BLaER1 treated with 17β-estradiol and CSF1 and Interleukin-3, amounts not matched to agents 10 nM and 100 nM (cell line): ENCODE results near the gene DIAPH2.

ENCODE experiments used
- H3K27ac ChIP-seq, 11 experiments: shearing (Covaris generic); formaldehyde crosslinking; 2 replicates each; pipeline ENCODE4 v1.8.1; 2022
- H3K27me3 ChIP-seq, 11 experiments: shearing (Covaris generic); formaldehyde crosslinking; 2 replicates each; pipeline ENCODE4 v1.8.1; 2022
- H3K36me3 ChIP-seq, 11 experiments: shearing (Covaris generic); formaldehyde crosslinking; 2 replicates each; pipeline ENCODE4 v1.8.1; 2022
- H3K4me1 ChIP-seq, 10 experiments: shearing (Covaris generic); formaldehyde crosslinking; 2 replicates each; pipeline ENCODE4 v1.8.1; 2022
- H3K4me2 ChIP-seq, 11 experiments: shearing (Covaris generic); formaldehyde crosslinking; 2 replicates each; pipeline ENCODE4 v1.8.1; 2022
- H3K4me3 ChIP-seq, 10 experiments: shearing (Covaris generic); formaldehyde crosslinking; 2 replicates each; pipeline ENCODE4 v1.8.1; 2022
- H3K9ac ChIP-seq, 11 experiments: shearing (Covaris generic); formaldehyde crosslinking; 2 replicates each; pipeline ENCODE4 v1.8.1; 2022
- H3K9me3 ChIP-seq, 11 experiments: shearing (Covaris generic); formaldehyde crosslinking; replicated peaks in 1 of 11; 2 replicates each; pipeline ENCODE4 v1.8.1; 2022
- H4K20me1 ChIP-seq, 11 experiments: shearing (Covaris generic); formaldehyde crosslinking; 2 replicates each; pipeline ENCODE4 v1.8.1; 2022
- Cebpa-rat ChIP-seq, 11 experiments: shearing (Covaris generic); IDR thresholded peaks; 2 replicates each; pipeline ENCODE4 v1.8.1; 2022

DIAPH2 gene

GRCh38 chrX:96792047-96792446 lies 107.4 kb downstream of the DIAPH2 start:
- no peaks in the 10 kb centered on the region for H3K9me3 ChIP-seq
- H3K4me3 ChIP-seq: no peak overlapping the region
- no peak for TF ChIP-seq Cebpa-rat (IDR thresholded peaks at IDR 0.05)
- H3K27me3 ChIP-seq: peaks cover 77 to 100% (median 94%) of the 10 kb centered on the region in 11 experiments
- no peaks in the 10 kb centered on the region for H3K36me3 ChIP-seq
- H3K4me2 ChIP-seq: no peak overlapping the region
- peaks cover 0 to 32% (median 20%) of the 10 kb centered on the region in 11 experiments; a peak in 12 of 22 replicates for H4K20me1 ChIP-seq
- H3K9ac ChIP-seq: no peak overlapping the region
- H3K4me1 ChIP-seq: peaks cover 0 to 7% (median 0%) of the 10 kb centered on the region in 10 experiments; a peak in 2 of 20 replicates
- H3K27ac ChIP-seq: no peak overlapping the region

- Histone ChIP-seq H3K9me3 (no peaks in the 10 kb centered on the region), H3K36me3 (no peaks in the 10 kb centered on the region)
Observed at GRCh38 chrX:96798982-96799381, 114.3 kb downstream of the DIAPH2 start.

DNA sequence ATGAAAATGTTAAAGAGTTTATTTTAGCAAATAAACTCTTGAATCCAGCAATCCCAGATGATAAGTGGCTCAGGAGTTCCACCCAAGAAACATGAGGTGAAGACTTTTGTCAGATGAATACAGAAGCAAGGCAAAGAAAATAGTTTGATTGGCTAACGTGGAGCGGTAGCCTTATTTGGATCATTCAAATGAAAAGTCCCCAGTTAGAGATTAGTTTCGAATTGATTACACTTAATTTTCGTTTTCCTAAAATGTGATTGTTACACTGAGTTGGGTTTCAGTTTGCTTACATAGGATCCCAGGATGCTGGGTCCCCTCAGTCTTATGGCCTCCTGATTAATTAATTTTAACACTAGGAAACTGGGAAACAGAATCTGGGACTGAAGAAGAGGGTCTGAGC lies 122.7 kb downstream of the DIAPH2 start:
- no peaks in the 10 kb centered on the region for H3K4me1 ChIP-seq
- H3K4me3 ChIP-seq: no peak overlapping the region
- no peak overlapping the region for H3K27ac ChIP-seq
- no peak overlapping the region for H3K4me2 ChIP-seq
- no peak for TF ChIP-seq Cebpa-rat (IDR thresholded peaks at IDR 0.05)
- peaks cover 0 to 10% (median 4%) of the 10 kb centered on the region in 11 experiments; a peak in 8 of 22 replicates for H3K9me3 ChIP-seq
- H4K20me1 ChIP-seq: peaks cover 0 to 11% (median 0%) of the 10 kb centered on the region in 11 experiments; a peak in 7 of 22 replicates
- peaks cover 48 to 79% (median 60%) of the 10 kb centered on the region in 11 experiments for H3K27me3 ChIP-seq
- H3K9ac ChIP-seq: no peak overlapping the region
- H3K36me3 ChIP-seq: no peaks in the 10 kb centered on the region

More at GRCh38 chrX:96798982-96799381, 114.3 kb downstream of the DIAPH2 start:
- Histone ChIP-seq H3K9ac (no peak overlapping the region), H3K27me3 (peaks cover 74 to 96% (median 88%) of the 10 kb centered on the region in 11 experiments), H4K20me1 (peaks cover 3 to 33% (median 12%) of the 10 kb centered on the region in 11 experiments; a peak in 11 of 22 replicates), H3K4me2 (no peak overlapping the region), H3K4me1 (no peaks in the 10 kb centered on the region), H3K4me3 (no peak overlapping the region), H3K27ac (no peak overlapping the region)
- no peak for TF ChIP-seq Cebpa-rat (IDR thresholded peaks at IDR 0.05)

- H3K9me3 ChIP-seq: peaks cover 0 to 6% (median 0%) of the 10 kb centered on the region in 11 experiments; a peak in 1 of 22 replicates
- peaks cover 55 to 97% (median 82%) of the 10 kb centered on the region in 11 experiments for H3K27me3 ChIP-seq
- H3K4me3 ChIP-seq: no peak overlapping the region
- H4K20me1 ChIP-seq: peaks cover 0 to 17% (median 7%) of the 10 kb centered on the region in 11 experiments; a peak in 7 of 22 replicates
- H3K27ac ChIP-seq: no peak overlapping the region
- no peak for TF ChIP-seq Cebpa-rat (IDR thresholded peaks at IDR 0.05)
- no peaks in the 10 kb centered on the region for H3K4me1 ChIP-seq
- peaks cover 0 to 10% (median 0%) of the 10 kb centered on the region in 11 experiments; a peak in 3 of 22 replicates for H3K36me3 ChIP-seq
- no peak overlapping the region for H3K9ac ChIP-seq
- no peak overlapping the region for H3K4me2 ChIP-seq
Observed at GRCh38 chrX:96820935-96821334, 136.3 kb downstream of the DIAPH2 start.

DNA sequence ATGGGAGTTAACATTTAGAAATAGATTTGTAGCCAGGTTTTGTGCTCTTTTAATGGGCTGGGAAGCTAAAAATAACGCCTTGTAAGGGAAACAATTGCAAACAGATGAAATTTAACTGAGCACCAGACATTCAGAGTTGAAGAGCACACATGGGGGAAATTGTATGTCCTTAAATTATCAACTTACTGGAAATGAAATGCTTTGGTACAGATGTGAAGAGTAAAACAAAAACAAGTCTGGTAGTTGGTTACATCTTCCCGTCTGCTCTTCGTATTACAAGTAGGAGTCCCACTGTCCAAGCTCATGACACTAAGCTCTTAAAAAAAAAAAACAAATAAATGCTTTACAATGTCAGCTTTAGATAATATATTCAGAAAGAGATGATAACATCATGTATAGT lies 139.5 kb downstream of the DIAPH2 start:
- peaks cover 46 to 96% (median 73%) of the 10 kb centered on the region in 11 experiments for H3K27me3 ChIP-seq

GRCh38 chrX:96833333-96833732 lies 148.7 kb downstream of the DIAPH2 start:
- Histone ChIP-seq H3K4me2 (no peak overlapping the region), H3K9me3 (no peaks in the 10 kb centered on the region), H3K4me3 (no peak overlapping the region), H3K27ac (no peak overlapping the region), H4K20me1 (peaks cover 0 to 14% (median 4%) of the 10 kb centered on the region in 11 experiments; a peak in 11 of 22 replicates), H3K9ac (no peak overlapping the region), H3K27me3 (peaks cover 26 to 71% (median 55%) of the 10 kb centered on the region in 11 experiments), H3K36me3 (no peaks in the 10 kb centered on the region), H3K4me1 (no peaks in the 10 kb centered on the region)
- TF ChIP-seq Cebpa-rat (IDR thresholded peaks at IDR 0.05): no peak

More for the DNA sequence above, 139.5 kb downstream of the DIAPH2 start:
- no peak overlapping the region for H3K4me3 ChIP-seq
- no peaks in the 10 kb centered on the region for H3K36me3 ChIP-seq
- no peak overlapping the region for H3K27ac ChIP-seq
- no peak overlapping the region for H3K4me2 ChIP-seq
- no peak overlapping the region for H3K9ac ChIP-seq
- H3K9me3 ChIP-seq: no peaks in the 10 kb centered on the region
- no peak for TF ChIP-seq Cebpa-rat (IDR thresholded peaks at IDR 0.05)
- peaks cover 0 to 21% (median 9%) of the 10 kb centered on the region in 11 experiments; a peak in 9 of 22 replicates for H4K20me1 ChIP-seq
- H3K4me1 ChIP-seq: no peaks in the 10 kb centered on the region

GRCh38 chrX:96834137-96834536 lies 149.5 kb downstream of the DIAPH2 start:
- Histone ChIP-seq H3K4me2 (no peak overlapping the region), H3K9ac (no peak overlapping the region), H3K27ac (no peak overlapping the region)

GRCh38 chrX:96835660-96836289 lies 151.1 kb downstream of the DIAPH2 start:
- Histone ChIP-seq H3K4me3 (no peak overlapping the region), H3K9ac (no peak overlapping the region), H3K36me3 (no peaks in the 10 kb centered on the region)

More at GRCh38 chrX:96834137-96834536, 149.5 kb downstream of the DIAPH2 start:
- Histone ChIP-seq H4K20me1 (peaks cover 0 to 21% (median 4%) of the 10 kb centered on the region in 11 experiments; a peak in 10 of 22 replicates), H3K4me1 (no peaks in the 10 kb centered on the region), H3K36me3 (no peaks in the 10 kb centered on the region), H3K27me3 (peaks cover 29 to 72% (median 63%) of the 10 kb centered on the region in 11 experiments), H3K4me3 (no peak overlapping the region), H3K9me3 (no peaks in the 10 kb centered on the region)
- no peak for TF ChIP-seq Cebpa-rat (IDR thresholded peaks at IDR 0.05)

GRCh38 chrX:96837808-96838207 lies 153.2 kb downstream of the DIAPH2 start:
- Histone ChIP-seq H3K9ac (no peak overlapping the region), H3K27me3 (peaks cover 46 to 84% (median 77%) of the 10 kb centered on the region in 11 experiments), H4K20me1 (peaks cover 0 to 23% (median 5%) of the 10 kb centered on the region in 11 experiments; a peak in 10 of 22 replicates), H3K4me1 (no peaks in the 10 kb centered on the region), H3K36me3 (no peaks in the 10 kb centered on the region), H3K9me3 (no peaks in the 10 kb centered on the region), H3K27ac (no peak overlapping the region), H3K4me3 (no peak overlapping the region), H3K4me2 (no peak overlapping the region)
- TF ChIP-seq Cebpa-rat (IDR thresholded peaks at IDR 0.05): no peak

More at GRCh38 chrX:96835660-96836289, 151.1 kb downstream of the DIAPH2 start:
- Histone ChIP-seq H3K9me3 (no peaks in the 10 kb centered on the region), H3K4me1 (no peaks in the 10 kb centered on the region), H3K4me2 (no peak overlapping the region), H3K27me3 (peaks cover 36 to 84% (median 71%) of the 10 kb centered on the region in 11 experiments), H3K27ac (no peak overlapping the region), H4K20me1 (peaks cover 0 to 27% (median 4%) of the 10 kb centered on the region in 11 experiments; a peak in 10 of 22 replicates)
- TF ChIP-seq Cebpa-rat (IDR thresholded peaks at IDR 0.05): no peak
